ENCODE measurements around the gene SLC45A2. TPM values are rescaled to one million over a fixed set of nuclear protein-coding genes. Genes with fewer than 3 reads are reported as not detected.

SLC45A2 gene
- total RNA-seq, 3 donors from 2014 or later (not counting 1 experiment from before 2014, with no cell fraction given): not detected

DNA sequence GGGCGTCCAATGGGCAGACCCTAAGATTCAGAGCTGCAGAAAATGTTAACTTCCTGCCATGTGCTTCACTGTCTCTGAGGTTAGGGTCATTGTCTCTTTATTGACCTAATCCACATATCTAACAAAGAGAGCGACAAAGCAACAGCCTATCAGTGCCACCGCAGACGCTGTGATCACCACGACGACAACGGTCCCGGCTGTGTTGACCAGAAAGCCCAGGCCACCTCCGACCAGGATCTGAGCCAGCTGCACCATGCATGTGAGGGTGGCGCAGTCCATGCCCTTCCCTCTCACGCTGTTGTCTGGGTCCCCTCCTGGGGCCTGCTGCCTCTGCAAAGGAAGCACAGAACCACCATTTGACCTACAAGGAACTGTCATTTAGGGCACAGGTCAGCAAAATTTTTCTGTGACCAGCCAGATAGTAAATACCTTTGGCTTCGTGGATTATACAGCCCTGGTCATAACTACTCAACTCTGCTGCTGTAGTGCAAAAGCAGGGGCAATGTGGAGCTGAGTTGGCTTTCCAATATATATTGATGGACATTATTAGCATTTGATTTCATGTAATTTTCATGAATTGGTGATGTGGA lies 39.9 kb downstream of the SLC45A2 start:
- Histone ChIP-seq H3K4me1 (ENCODE audit: control insufficient read depth, insufficient read depth, low read length) (no peaks in the 10 kb centered on the region), H3K27me3 (ENCODE audit: control insufficient read depth, insufficient read depth, low read length) (no peaks in the 10 kb centered on the region), H3K27ac (ENCODE audit: low read length) (no peak overlapping the region), H3K9me3 (ENCODE audit: control insufficient read depth, insufficient read depth, low read length) (no peaks in the 10 kb centered on the region), H3K36me3 (ENCODE audit: control insufficient read depth, insufficient read depth, low read length) (no peaks in the 10 kb centered on the region), H3K4me3 (ENCODE audit: low read length) (no peak overlapping the region)
- ATAC-seq (no peak), DNase-seq (no peak)
- Mint-ChIP-seq H3K27ac (no peak overlapping the region), H3K36me3 (no peaks in the 10 kb centered on the region), H3K4me3 (no peak overlapping the region), H3K27me3 (ENCODE audit: low read depth in 2 of 2) (peaks cover 25 to 52% of the 10 kb centered on the region in 2 donors), H3K9me3 (no peaks in the 10 kb centered on the region), H3K4me1 (no peaks in the 10 kb centered on the region)
- 85% methylated on average over 12 of the region's 12 CpGs for WGBS (ENCODE audit: insufficient coverage)
- TF ChIP-seq, protein P1, sequence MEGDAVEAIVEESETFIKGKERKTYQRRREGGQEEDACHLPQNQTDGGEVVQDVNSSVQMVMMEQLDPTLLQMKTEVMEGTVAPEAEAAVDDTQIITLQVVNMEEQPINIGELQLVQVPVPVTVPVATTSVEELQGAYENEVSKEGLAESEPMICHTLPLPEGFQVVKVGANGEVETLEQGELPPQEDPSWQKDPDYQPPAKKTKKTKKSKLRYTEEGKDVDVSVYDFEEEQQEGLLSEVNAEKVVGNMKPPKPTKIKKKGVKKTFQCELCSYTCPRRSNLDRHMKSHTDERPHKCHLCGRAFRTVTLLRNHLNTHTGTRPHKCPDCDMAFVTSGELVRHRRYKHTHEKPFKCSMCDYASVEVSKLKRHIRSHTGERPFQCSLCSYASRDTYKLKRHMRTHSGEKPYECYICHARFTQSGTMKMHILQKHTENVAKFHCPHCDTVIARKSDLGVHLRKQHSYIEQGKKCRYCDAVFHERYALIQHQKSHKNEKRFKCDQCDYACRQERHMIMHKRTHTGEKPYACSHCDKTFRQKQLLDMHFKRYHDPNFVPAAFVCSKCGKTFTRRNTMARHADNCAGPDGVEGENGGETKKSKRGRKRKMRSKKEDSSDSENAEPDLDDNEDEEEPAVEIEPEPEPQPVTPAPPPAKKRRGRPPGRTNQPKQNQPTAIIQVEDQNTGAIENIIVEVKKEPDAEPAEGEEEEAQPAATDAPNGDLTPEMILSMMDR (IDR thresholded peaks at IDR 0.05): no peak
- intact Hi-C loops (cut with micrococcal nuclease): no loop called here

DNA sequence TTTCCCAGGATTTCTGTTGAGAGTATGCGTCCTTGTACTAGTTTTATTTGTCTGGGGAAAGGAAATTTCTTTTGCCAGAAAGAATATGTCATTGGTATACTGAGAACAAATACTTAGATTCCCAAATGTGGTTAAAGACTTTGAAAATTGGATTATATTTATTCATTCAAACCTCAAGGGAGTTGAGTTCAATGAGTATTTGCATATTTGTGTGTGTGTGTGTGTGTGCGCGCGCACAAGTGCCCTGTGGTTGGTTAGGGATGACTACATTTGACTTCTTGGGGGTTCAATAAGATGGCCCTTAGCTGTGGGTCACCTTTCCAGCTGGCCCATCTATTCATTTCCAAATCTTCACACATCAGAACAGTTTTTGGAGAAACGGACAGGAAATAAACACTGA lies 43.4 kb downstream of the SLC45A2 start:
- ATAC-seq: no peak
- 94% methylated on average over 4 of the region's 5 CpGs for WGBS (ENCODE audit: insufficient coverage)
- H3K27me3 ChIP-seq (ENCODE audit: control insufficient read depth, insufficient read depth, low read length): peaks cover 12% of the 10 kb centered on the region

DNA sequence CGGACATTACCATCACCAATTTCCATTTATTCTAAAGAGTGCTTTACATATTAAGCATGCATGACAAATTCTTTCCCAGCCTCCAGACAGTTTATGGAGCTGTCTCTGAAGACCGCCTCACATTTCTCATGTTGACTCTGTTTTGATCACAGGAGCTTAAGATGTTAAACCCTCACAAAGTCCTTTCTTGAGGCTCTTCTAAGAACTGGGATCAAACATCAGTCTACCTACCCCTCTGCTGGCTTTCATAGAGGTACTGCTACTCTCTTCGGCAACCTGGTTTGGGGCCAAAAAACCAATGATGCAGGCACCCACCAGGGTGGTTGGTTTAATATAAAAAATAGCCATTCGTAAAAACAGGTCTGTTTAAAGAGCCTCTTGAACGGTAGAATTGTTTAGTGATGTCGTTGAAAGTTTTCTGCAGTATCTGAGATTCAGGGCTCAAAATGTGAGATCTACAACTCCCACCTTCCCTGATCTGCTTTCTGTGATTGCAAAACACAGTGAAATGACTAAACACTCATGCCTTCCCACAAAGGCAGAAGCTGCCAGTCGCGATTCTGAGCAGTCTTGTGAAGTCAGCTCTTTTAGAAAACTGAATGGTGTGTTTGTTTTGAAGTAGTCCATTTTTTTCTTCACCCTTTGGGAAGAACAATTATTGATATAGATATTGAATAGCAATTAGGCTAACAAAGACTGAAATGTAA lies 44.8 kb downstream of the SLC45A2 start:
- Mint-ChIP-seq H3K27me3 (ENCODE audit: low read depth in 2 of 2) (peaks cover 31 to 58% of the 10 kb centered on the region in 2 donors), H3K27ac (no peak overlapping the region), H3K9me3 (no peaks in the 10 kb centered on the region), H3K4me1 (no peaks in the 10 kb centered on the region), H3K4me3 (no peak overlapping the region), H3K36me3 (no peaks in the 10 kb centered on the region)
- DNase-seq (no peak), ATAC-seq (no peak)
- WGBS (ENCODE audit: insufficient coverage): 86% methylated on average over 7 of the region's 8 CpGs
- Histone ChIP-seq H3K4me1 (ENCODE audit: control insufficient read depth, insufficient read depth, low read length) (no peaks in the 10 kb centered on the region), H3K27ac (ENCODE audit: low read length) (no peak overlapping the region), H3K4me3 (ENCODE audit: low read length) (no peak overlapping the region), H3K27me3 (ENCODE audit: control insufficient read depth, insufficient read depth, low read length) (peaks cover 12% of the 10 kb centered on the region), H3K9me3 (ENCODE audit: control insufficient read depth, insufficient read depth, low read length) (no peaks in the 10 kb centered on the region), H3K36me3 (ENCODE audit: control insufficient read depth, insufficient read depth, low read length) (no peaks in the 10 kb centered on the region)
- TF ChIP-seq, protein P1 (IDR thresholded peaks at IDR 0.05): no peak
- intact Hi-C loops (cut with micrococcal nuclease): no loop called here

More for the DNA sequence above, 43.4 kb downstream of the SLC45A2 start:
- Histone ChIP-seq H3K9me3 (ENCODE audit: control insufficient read depth, insufficient read depth, low read length) (no peaks in the 10 kb centered on the region), H3K36me3 (ENCODE audit: control insufficient read depth, insufficient read depth, low read length) (no peaks in the 10 kb centered on the region), H3K27ac (ENCODE audit: low read length) (no peak overlapping the region), H3K4me1 (ENCODE audit: control insufficient read depth, insufficient read depth, low read length) (no peaks in the 10 kb centered on the region), H3K4me3 (ENCODE audit: low read length) (no peak overlapping the region)
- H3K36me3 Mint-ChIP-seq: no peaks in the 10 kb centered on the region
- no peaks in the 10 kb centered on the region for H3K9me3 Mint-ChIP-seq
- TF ChIP-seq, protein P1 (IDR thresholded peaks at IDR 0.05): no peak
- H3K27ac Mint-ChIP-seq: no peak overlapping the region
- no peak for DNase-seq
- intact Hi-C loops (cut with micrococcal nuclease): no loop called here
- peaks cover 36 to 53% of the 10 kb centered on the region in 2 donors for H3K27me3 Mint-ChIP-seq (ENCODE audit: low read depth in 2 of 2)
- no peak overlapping the region for H3K4me3 Mint-ChIP-seq
- H3K4me1 Mint-ChIP-seq: no peaks in the 10 kb centered on the region

Data from natural killer cell (primary cell).